SK-N-SH (cell line): ENCODE measurements around the gene DNPEP. TPM values are rescaled to one million over a fixed set of nuclear protein-coding genes. Genes with fewer than 3 reads are reported as not detected.

Experiments
- CTCF ChIA-PET: fragments of 300-600, 350-600 bp; formaldehyde crosslinking; extraction: SDS; loops from one replicate; lab custom pipeline; 2021; lab: Yijun Ruan, JAX
- POLR2A ChIA-PET: fragments of 350-600 bp; sonication (Branson Sonifier 250); formaldehyde crosslinking; extraction: SDS; loops from one replicate; lab custom pipeline; 2020; ENCODE audit warnings: antibody characterized with exemption, inconsistent platforms; lab: Yijun Ruan, JAX
- DNase-seq: peaks from one replicate; pipeline ENCODE4 v3.0.0; 2012
- H2AFZ ChIP-seq: fragments of 200-600 bp; sonication (generic); 2 replicates; pipeline ENCODE4 v1.8.1; 2016; ENCODE audit warnings: antibody characterized with exemption, mild to moderate bottlenecking, low read depth
- H3F3A ChIP-seq: fragments of 200-600 bp; sonication (generic); replicated peaks from 2 replicates; pipeline ENCODE3; 2016; ENCODE audit warnings: antibody characterized with exemption, mild to moderate bottlenecking; ENCODE audit not compliant: insufficient read depth
- H3K27ac ChIP-seq, 2 experiments: fragments of 200-500 bp in 1 of 2; fragments of 200-600 bp in 1 of 2; sonication (Bioruptor generic) in 1 of 2; sonication (generic), shearing (Covaris generic) in 1 of 2; 2 replicates each; pipeline versions ENCODE4 v1.5.1 to v1.6.1; 2014 to 2016; ENCODE audit warnings: low read depth in 2 of 2, inconsistent platforms in 1 of 2, low read length in 1 of 2, mild to moderate bottlenecking in 1 of 2, mixed read lengths in 1 of 2
- H3K27me3 ChIP-seq: fragments of 200-600 bp; sonication (generic), shearing (Covaris generic); 2 replicates; pipeline ENCODE4 v1.6.1; 2016; ENCODE audit warnings: mixed run types; ENCODE audit not compliant: insufficient read depth
- H3K36me3 ChIP-seq, 2 experiments: fragments of 200-500 bp in 1 of 2; fragments of 200-600 bp in 1 of 2; sonication (Bioruptor generic) in 1 of 2; sonication (generic) in 1 of 2; replicated peaks in 1 of 2; 2 replicates each; pipeline versions ENCODE3 to v1.5.1; 2014 to 2016; ENCODE audit warnings: low read length in 1 of 2, mild to moderate bottlenecking in 1 of 2; ENCODE audit not compliant: insufficient read depth in 2 of 2, control insufficient read depth in 1 of 2
- H3K4me1 ChIP-seq, 2 experiments: fragments of 200-500 bp in 1 of 2; fragments of 200-600 bp in 1 of 2; sonication (Bioruptor generic) in 1 of 2; sonication (generic), shearing (Covaris generic) in 1 of 2; 2 replicates each; pipeline versions ENCODE4 v1.5.1 to v1.6.1; 2014 to 2016; ENCODE audit warnings: low read depth in 1 of 2, low read length in 1 of 2, mixed run types in 1 of 2; ENCODE audit not compliant: insufficient read depth in 2 of 2, control insufficient read depth in 1 of 2
- H3K4me2 ChIP-seq: fragments of 200-600 bp; sonication (generic), shearing (Covaris generic); 2 replicates; pipeline ENCODE4 v1.6.1; 2017; ENCODE audit warnings: mixed run types
- H3K4me3 ChIP-seq, 2 experiments: fragments of 200-500 bp in 1 of 2; fragments of 200-600 bp in 1 of 2; sonication (Bioruptor generic) in 1 of 2; sonication (generic), shearing (Covaris generic) in 1 of 2; 2 replicates each; pipeline versions ENCODE4 v1.5.1 to v1.8.1; 2014 to 2016; ENCODE audit warnings: low read depth in 2 of 2, inconsistent platforms in 1 of 2, low read length in 1 of 2, mild to moderate bottlenecking in 1 of 2, mixed read lengths in 1 of 2, moderate library complexity in 1 of 2
- H3K79me2 ChIP-seq: fragments of 200-600 bp; sonication (generic); 2 replicates; pipeline ENCODE4 v1.8.1; 2017; ENCODE audit warnings: mild to moderate bottlenecking; ENCODE audit not compliant: insufficient read depth
- H3K9ac ChIP-seq: fragments of 200-600 bp; sonication (generic); 2 replicates; pipeline ENCODE4 v1.6.1; 2017; ENCODE audit warnings: mixed run types
- H3K9me2 ChIP-seq: fragments of 200-600 bp; sonication (generic); 2 replicates; pipeline ENCODE4 v1.6.1; 2017; ENCODE audit warnings: mixed run types
- H3K9me3 ChIP-seq: fragments of 200-600 bp; sonication (generic); 2 replicates; pipeline ENCODE4 v1.6.1; 2017; ENCODE audit warnings: mixed run types, mild to moderate bottlenecking, moderate library complexity
- H4K20me1 ChIP-seq: fragments of 200-600 bp; sonication (generic); 2 replicates; pipeline ENCODE4 v1.6.1; 2017; ENCODE audit warnings: mild to moderate bottlenecking, mixed run types; ENCODE audit not compliant: insufficient read depth
- CHD2 ChIP-seq: fragments of 150-350 bp; IDR thresholded peaks from 2 replicates; pipeline ENCODE4 v1.6.1; 2018; ENCODE audit warnings: low read length; ENCODE audit not compliant: partially characterized antibody
- ELF1 ChIP-seq: IDR thresholded peaks from 2 replicates; pipeline ENCODE4 v1.4.0; 2012
- EP300 ChIP-seq, 2 experiments: IDR thresholded peaks; 2 replicates each; pipeline versions ENCODE4 v1.4.0 to v1.6.1; 2012; ENCODE audit warnings: borderline replicate concordance in 1 of 2, low read depth in 1 of 2, low read length in 1 of 2
- FOSL2 ChIP-seq: IDR thresholded peaks from 2 replicates; pipeline ENCODE4 v1.4.0; 2012; ENCODE audit warnings: low read depth, mild to moderate bottlenecking, moderate library complexity, borderline replicate concordance
- FOXJ3 ChIP-seq: sonication (generic); formaldehyde crosslinking; IDR thresholded peaks from 2 replicates; pipeline ENCODE4 v1.5.1; 2020; ENCODE audit warnings: mild to moderate bottlenecking, missing genetic modification reagents
- GABPA ChIP-seq: IDR thresholded peaks from 2 replicates; pipeline ENCODE4 v1.4.0; 2012; ENCODE audit warnings: low read depth, mild to moderate bottlenecking
- MEF2A ChIP-seq: IDR thresholded peaks from 2 replicates; pipeline ENCODE4 v1.4.0; 2012; ENCODE audit warnings: low read depth, borderline replicate concordance
- NFIC ChIP-seq: IDR thresholded peaks from 2 replicates; pipeline ENCODE4 v1.4.0; 2012; ENCODE audit warnings: borderline replicate concordance
- NRF1 ChIP-seq: IDR thresholded peaks from 2 replicates; pipeline ENCODE4 v1.6.1; 2012; ENCODE audit warnings: low read depth, mild to moderate bottlenecking, low read length
- RAD21 ChIP-seq: IDR thresholded peaks from 2 replicates; pipeline ENCODE4 v1.6.1; 2012; ENCODE audit warnings: mild to moderate bottlenecking, low read length
- RCOR1 ChIP-seq: fragments of 150-350 bp; IDR thresholded peaks from 2 replicates; pipeline ENCODE4 v1.6.1; 2017; ENCODE audit warnings: antibody characterized with exemption, low read length
- RFX5 ChIP-seq: IDR thresholded peaks from 2 replicates; pipeline ENCODE4 v1.6.1; 2012; ENCODE audit warnings: mild to moderate bottlenecking, improper control_type of control experiment, low read length
- RXRA ChIP-seq: IDR thresholded peaks from 2 replicates; pipeline ENCODE4 v1.4.0; 2012; ENCODE audit warnings: low read depth, mild to moderate bottlenecking, borderline replicate concordance
- TAF1 ChIP-seq: IDR thresholded peaks from 2 replicates; pipeline ENCODE4 v1.6.1; 2012; ENCODE audit warnings: low read depth, mild to moderate bottlenecking, low read length, moderate library complexity, borderline replicate concordance
- TEAD4 ChIP-seq: IDR thresholded peaks from 2 replicates; pipeline ENCODE4 v1.4.0; 2012; ENCODE audit warnings: mild to moderate bottlenecking, borderline replicate concordance; ENCODE audit not compliant: insufficient read depth
- YY1 ChIP-seq: IDR thresholded peaks from 2 replicates; pipeline ENCODE4 v1.4.0; 2012; ENCODE audit warnings: low read depth, mild to moderate bottlenecking
- WGBS: methylation state at CpG from one replicate; pipeline ENCODE4 v1.1.6; 2017; ENCODE audit warnings: low lambda C conversion rate; 5-methylcytosine and 5-hydroxymethylcytosine counted together
- polyA plus RNA-seq, 3 experiments: library from polyadenylated mRNA; depleted of rRNA; stranded (reverse); fragments of >200 nt; gene quantifications; 2 replicates each; pipeline ENCODE4 v1.2.3, GENCODE V29; 2012
- TF ChIP-seq, protein P1 (sequence below): IDR thresholded peaks from 2 replicates; pipeline ENCODE4 v1.6.1; 2012; ENCODE audit warnings: mild to moderate bottlenecking, low read depth, low read length, moderate library complexity
- TF ChIP-seq, protein P2 (sequence below): fragments of 150-350 bp; IDR thresholded peaks from 2 replicates; pipeline ENCODE4 v1.6.1; 2017; ENCODE audit warnings: antibody characterized with exemption, low read length, low read depth, borderline replicate concordance
- TF ChIP-seq, protein P3 (sequence below): IDR thresholded peaks from 2 replicates; pipeline ENCODE4 v1.4.0; 2012; ENCODE audit warnings: low read depth

DNPEP gene
- polyA plus RNA-seq, 1 of the 3 experiments (the other 2 are of a cell fraction) = 80.7 TPM

DNA sequence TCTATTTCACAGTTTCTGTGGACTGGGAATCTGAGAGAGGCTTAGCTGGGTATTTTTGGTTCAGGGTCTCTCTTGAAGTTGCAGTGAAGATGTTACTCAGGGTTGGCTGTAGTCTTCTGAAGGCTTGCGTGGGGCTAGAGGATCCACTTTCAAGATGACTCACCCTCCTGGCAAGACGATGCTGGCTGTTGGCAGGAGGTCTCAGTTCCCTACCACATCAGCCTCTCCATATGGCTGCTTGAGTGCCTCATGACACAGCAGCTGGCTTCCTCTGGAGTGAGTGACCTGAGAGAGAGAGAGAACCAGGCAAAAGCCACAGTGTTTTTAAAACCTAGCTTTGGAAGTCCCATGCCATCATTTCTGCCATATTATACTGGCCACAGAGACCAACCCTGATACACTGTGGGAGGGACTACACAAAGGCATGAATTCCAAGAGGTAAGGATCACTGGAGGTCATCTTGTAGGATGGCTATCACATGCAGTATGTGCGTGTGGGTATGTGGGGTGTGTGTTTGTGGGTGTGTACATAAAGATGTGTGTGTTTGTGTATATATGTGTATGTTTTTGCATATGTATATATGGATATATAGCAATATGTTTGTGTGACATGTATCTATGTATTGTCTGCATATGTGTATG lies 25.1 kb downstream of the DNPEP start (continued):
- TF ChIP-seq, protein P1, sequence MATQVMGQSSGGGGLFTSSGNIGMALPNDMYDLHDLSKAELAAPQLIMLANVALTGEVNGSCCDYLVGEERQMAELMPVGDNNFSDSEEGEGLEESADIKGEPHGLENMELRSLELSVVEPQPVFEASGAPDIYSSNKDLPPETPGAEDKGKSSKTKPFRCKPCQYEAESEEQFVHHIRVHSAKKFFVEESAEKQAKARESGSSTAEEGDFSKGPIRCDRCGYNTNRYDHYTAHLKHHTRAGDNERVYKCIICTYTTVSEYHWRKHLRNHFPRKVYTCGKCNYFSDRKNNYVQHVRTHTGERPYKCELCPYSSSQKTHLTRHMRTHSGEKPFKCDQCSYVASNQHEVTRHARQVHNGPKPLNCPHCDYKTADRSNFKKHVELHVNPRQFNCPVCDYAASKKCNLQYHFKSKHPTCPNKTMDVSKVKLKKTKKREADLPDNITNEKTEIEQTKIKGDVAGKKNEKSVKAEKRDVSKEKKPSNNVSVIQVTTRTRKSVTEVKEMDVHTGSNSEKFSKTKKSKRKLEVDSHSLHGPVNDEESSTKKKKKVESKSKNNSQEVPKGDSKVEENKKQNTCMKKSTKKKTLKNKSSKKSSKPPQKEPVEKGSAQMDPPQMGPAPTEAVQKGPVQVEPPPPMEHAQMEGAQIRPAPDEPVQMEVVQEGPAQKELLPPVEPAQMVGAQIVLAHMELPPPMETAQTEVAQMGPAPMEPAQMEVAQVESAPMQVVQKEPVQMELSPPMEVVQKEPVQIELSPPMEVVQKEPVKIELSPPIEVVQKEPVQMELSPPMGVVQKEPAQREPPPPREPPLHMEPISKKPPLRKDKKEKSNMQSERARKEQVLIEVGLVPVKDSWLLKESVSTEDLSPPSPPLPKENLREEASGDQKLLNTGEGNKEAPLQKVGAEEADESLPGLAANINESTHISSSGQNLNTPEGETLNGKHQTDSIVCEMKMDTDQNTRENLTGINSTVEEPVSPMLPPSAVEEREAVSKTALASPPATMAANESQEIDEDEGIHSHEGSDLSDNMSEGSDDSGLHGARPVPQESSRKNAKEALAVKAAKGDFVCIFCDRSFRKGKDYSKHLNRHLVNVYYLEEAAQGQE = no peak
- no peak for TF ChIP-seq RCOR1
- TF ChIP-seq, all 33 proteins: peak for 11

DNA sequence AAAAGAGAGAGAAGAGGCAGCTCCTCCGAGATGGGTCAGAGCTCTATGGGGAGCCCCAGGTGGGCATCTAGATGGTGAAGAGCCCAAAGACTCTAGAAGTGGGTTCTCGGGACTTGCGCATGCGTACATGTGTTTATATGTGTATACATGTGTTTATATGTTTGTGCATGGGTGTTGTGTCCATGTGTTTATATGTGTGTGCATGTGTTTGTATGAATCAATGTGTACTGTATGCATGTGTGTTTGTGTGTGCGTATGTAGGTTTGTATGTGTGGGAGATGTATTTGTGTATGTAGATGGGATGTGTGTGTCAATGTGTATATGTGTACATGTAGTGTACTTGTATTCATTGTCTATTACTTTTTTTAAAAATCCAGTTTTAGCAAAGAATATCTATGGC lies 25.6 kb downstream of the DNPEP start:
- H2AFZ ChIP-seq = no peak overlapping the region
- H3K27me3 ChIP-seq = peaks cover 23% of the 10 kb centered on the region
- H3K79me2 ChIP-seq = no peaks in the 10 kb centered on the region
- no peak overlapping the region for H3K9ac ChIP-seq
- H3K27ac ChIP-seq = peak overlapping the region in 1 of 2 experiments; percentile 49; a peak in 2 of 4 replicates
- WGBS = 90% methylated on average over 5 of the region's 5 CpGs
- CTCF ChIA-PET = interaction anchor here (0.6 to 2.2 kb wide), 2 partner anchors 10 to 40 kb away, joined by 3 to 11 read pairs; no protein-coding TSS in a partner anchor
- no peaks in the 10 kb centered on the region for H4K20me1 ChIP-seq
- no peaks in the 10 kb centered on the region for H3K9me2 ChIP-seq
- TF ChIP-seq EP300 (IDR thresholded peaks at IDR 0.05; ENCODE audit: borderline replicate concordance in 1 of 2, low read depth in 1 of 2, low read length in 1 of 2) (no peak), ELF1 (no peak), CHD2 (no peak), RAD21 (no peak), FOSL2 (no peak), NFIC (no peak), MEF2A (no peak), TAF1 (no peak), GABPA (no peak), RXRA (no peak), NRF1 (no peak), TEAD4 (no peak), YY1 (no peak), RFX5 (no peak), FOXJ3 (CRISPR knock-in tag) (no peak)
- TF ChIP-seq, protein P2, sequence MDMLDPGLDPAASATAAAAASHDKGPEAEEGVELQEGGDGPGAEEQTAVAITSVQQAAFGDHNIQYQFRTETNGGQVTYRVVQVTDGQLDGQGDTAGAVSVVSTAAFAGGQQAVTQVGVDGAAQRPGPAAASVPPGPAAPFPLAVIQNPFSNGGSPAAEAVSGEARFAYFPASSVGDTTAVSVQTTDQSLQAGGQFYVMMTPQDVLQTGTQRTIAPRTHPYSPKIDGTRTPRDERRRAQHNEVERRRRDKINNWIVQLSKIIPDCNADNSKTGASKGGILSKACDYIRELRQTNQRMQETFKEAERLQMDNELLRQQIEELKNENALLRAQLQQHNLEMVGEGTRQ = no peak
- TF ChIP-seq, protein P3, sequence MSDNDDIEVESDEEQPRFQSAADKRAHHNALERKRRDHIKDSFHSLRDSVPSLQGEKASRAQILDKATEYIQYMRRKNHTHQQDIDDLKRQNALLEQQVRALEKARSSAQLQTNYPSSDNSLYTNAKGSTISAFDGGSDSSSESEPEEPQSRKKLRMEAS = no peak
- no peaks in the 10 kb centered on the region for H3K9me3 ChIP-seq
- DNase-seq = no peak
- no peak overlapping the region for H3K4me3 ChIP-seq
- H3K4me2 ChIP-seq = no peak overlapping the region
- H3K4me1 ChIP-seq = peaks cover 4 to 9% of the 10 kb centered on the region in 2 experiments; a peak in 2 of 4 replicates
- POLR2A ChIA-PET = no interaction called here
- H3F3A ChIP-seq = peaks cover 14% of the 10 kb centered on the region
- H3K36me3 ChIP-seq = no peaks in the 10 kb centered on the region
